ENCODE results near the gene TENT4A. TPM values are rescaled to one million over a fixed set of nuclear protein-coding genes. Genes with fewer than 3 reads are reported as not detected.

TENT4A gene
- total and polyA plus RNA-seq, 2 of the 4 experiments (the other 2 are of a cell fraction) = 5.9 to 17.2 TPM

- Histone ChIP-seq H3K4ac (ENCODE audit: low read depth, low read length) (peak overlapping the region; percentile 65), H2AFZ (replicated peaks; ENCODE audit: low read length, poor library complexity) (peak overlapping the region; percentile 47), H3K4me2 (ENCODE audit: low read depth, low read length) (peak overlapping the region; percentile 88), H2BK5ac (ENCODE audit: low read depth, low read length, poor library complexity, severe bottlenecking) (peak overlapping the region; percentile 17), H3K79me1 (ENCODE audit: low read depth in 1 of 2, low read length in 2 of 2) (peaks cover 0 to 83% of the 10 kb centered on the region in 2 experiments; a peak in 2 of 4 replicates), H4K8ac (ENCODE audit: low read depth in 2 of 2, low read length in 2 of 2) (peak overlapping the region in 1 of 2 experiments; percentile 38; a peak in 2 of 4 replicates), H3K27me3 (ENCODE audit: control insufficient read depth, insufficient read depth, low read length) (no peaks in the 10 kb centered on the region), H3K4me1 (ENCODE audit: control insufficient read depth, insufficient read depth, low read length) (peaks cover 43% of the 10 kb centered on the region), H3K14ac (replicated peaks; ENCODE audit: low read depth, low read length) (peak overlapping the region; percentile 39; the same call in 1 of the 2 replicates), H4K5ac (ENCODE audit: low read depth, low read length) (peak overlapping the region; percentile 30), H2BK20ac (ENCODE audit: low read depth, low read length) (peak overlapping the region; percentile 3; the same call in 1 of the 2 replicates), H3K36me3 (ENCODE audit: control insufficient read depth, insufficient read depth, low read length) (peaks cover 5% of the 10 kb centered on the region), H3K56ac (ENCODE audit: extremely low read depth, insufficient read depth, low read length) (no peak overlapping the region), H4K20me1 (ENCODE audit: insufficient read depth, low read length) (peaks cover 95% of the 10 kb centered on the region), H4K91ac (ENCODE audit: insufficient read depth, low read depth, low read length) (0 out of 2 replicates have a peak overlapping the region, but pooled peaks have one; percentile 34), H2AK5ac (ENCODE audit: low read depth, low read length) (peak overlapping the region; percentile 10; the same call in 1 of the 2 replicates), H2BK15ac (ENCODE audit: low read depth, low read length) (no peak overlapping the region), H3K9ac (ENCODE audit: low read depth, low read length) (peak overlapping the region; percentile 7), H3K23ac (ENCODE audit: low read depth, low read length) (peak overlapping the region; percentile 19), H3K27ac (ENCODE audit: insufficient read depth, low read length) (peak overlapping the region; percentile 58; the same call in 1 of the 2 replicates), H3K9me3 (ENCODE audit: control insufficient read depth, insufficient read depth, low read length) (no peaks in the 10 kb centered on the region), H3K9me1 (ENCODE audit: insufficient read depth, low read length) (peaks cover 66% of the 10 kb centered on the region), H2BK120ac (ENCODE audit: low read depth, low read length) (peak overlapping the region; percentile 43; the same call in 1 of the 2 replicates), H3K4me3 (ENCODE audit: insufficient read depth, low read depth, low read length) (peak overlapping the region; percentile 3; the same call in 1 of the 2 replicates), H2AK9ac (replicated peaks; ENCODE audit: low read depth, low read length, poor library complexity) (peak overlapping the region; percentile 4), H3K18ac (ENCODE audit: low read depth, low read length) (no peak overlapping the region; the same call in 1 of the 2 replicates)
- DNase-seq = peak; percentile 23
- WGBS, 2 experiments (ENCODE audit: extremely low coverage in 2 of 2, insufficient read length in 1 of 2) = no CpG with 5 or more reads among the region's 6 CpGs
- ChIA-PET CTCF (no interaction called here), POLR2A (ENCODE audit: unreplicated experiment) (interaction anchor here (0.8 kb wide), 1 partner anchor 10 kb away, joined by 3 read pairs; no protein-coding TSS in a partner anchor)
- ATAC-seq (ENCODE audit: low read depth) = peak; percentile 9
- TF ChIP-seq, protein P1, sequence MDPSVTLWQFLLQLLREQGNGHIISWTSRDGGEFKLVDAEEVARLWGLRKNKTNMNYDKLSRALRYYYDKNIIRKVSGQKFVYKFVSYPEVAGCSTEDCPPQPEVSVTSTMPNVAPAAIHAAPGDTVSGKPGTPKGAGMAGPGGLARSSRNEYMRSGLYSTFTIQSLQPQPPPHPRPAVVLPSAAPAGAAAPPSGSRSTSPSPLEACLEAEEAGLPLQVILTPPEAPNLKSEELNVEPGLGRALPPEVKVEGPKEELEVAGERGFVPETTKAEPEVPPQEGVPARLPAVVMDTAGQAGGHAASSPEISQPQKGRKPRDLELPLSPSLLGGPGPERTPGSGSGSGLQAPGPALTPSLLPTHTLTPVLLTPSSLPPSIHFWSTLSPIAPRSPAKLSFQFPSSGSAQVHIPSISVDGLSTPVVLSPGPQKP (IDR thresholded peaks at IDR 0.05; ENCODE audit: borderline replicate concordance, low read depth, low read length) = no peak
- TF ChIP-seq RFX5 (IDR thresholded peaks at IDR 0.05; ENCODE audit: low read depth, low read length) = no peak
- TF ChIP-seq MXI1 (IDR thresholded peaks at IDR 0.05; ENCODE audit: borderline replicate concordance, low read depth, low read length) = 0 out of 2 replicates have a peak, but pooled peaks have one; percentile 18
- TF ChIP-seq MAFK (IDR thresholded peaks at IDR 0.05; ENCODE audit: low read depth, low read length) = no peak
- TF ChIP-seq CEBPB (IDR thresholded peaks at IDR 0.05; ENCODE audit: low read depth, low read length) = no peak
- no peak for TF ChIP-seq NFE2L2 (IDR thresholded peaks at IDR 0.05; ENCODE audit: low read depth, low read length)
- TF ChIP-seq RAD21 (IDR thresholded peaks at IDR 0.05; ENCODE audit: low read length) = no peak
- BruUV-seq (replicated peaks) = no TSS peak
- in situ Hi-C loops (cut with MboI; ENCODE audit: low sequenced_read_pairs) (no loop called here), dilution Hi-C loops (cut with HindIII; ENCODE audit: low sequenced_read_pairs, unreplicated experiment) (no loop called here), intact Hi-C loops (cut with micrococcal nuclease) (no loop called here)
Observed at GRCh38 chr5:6722015-6722414, 8.8 kb downstream of the TENT4A start.
